Stimulated activated CD4-positive, alpha-beta T cell treated with anti-CD3 and anti-CD28 coated beads, TNF-alpha, amount 100 ng/mL, for 24 hours (primary cell): ENCODE data around the gene C1orf52.

ENCODE experiments used
- DNase-seq, 3 experiments: peaks; one replicate each; pipeline ENCODE4 v3.0.0-alpha.2; 2020; ENCODE audit warnings: low read depth in 3 of 3

The C1orf52 gene

DNA sequence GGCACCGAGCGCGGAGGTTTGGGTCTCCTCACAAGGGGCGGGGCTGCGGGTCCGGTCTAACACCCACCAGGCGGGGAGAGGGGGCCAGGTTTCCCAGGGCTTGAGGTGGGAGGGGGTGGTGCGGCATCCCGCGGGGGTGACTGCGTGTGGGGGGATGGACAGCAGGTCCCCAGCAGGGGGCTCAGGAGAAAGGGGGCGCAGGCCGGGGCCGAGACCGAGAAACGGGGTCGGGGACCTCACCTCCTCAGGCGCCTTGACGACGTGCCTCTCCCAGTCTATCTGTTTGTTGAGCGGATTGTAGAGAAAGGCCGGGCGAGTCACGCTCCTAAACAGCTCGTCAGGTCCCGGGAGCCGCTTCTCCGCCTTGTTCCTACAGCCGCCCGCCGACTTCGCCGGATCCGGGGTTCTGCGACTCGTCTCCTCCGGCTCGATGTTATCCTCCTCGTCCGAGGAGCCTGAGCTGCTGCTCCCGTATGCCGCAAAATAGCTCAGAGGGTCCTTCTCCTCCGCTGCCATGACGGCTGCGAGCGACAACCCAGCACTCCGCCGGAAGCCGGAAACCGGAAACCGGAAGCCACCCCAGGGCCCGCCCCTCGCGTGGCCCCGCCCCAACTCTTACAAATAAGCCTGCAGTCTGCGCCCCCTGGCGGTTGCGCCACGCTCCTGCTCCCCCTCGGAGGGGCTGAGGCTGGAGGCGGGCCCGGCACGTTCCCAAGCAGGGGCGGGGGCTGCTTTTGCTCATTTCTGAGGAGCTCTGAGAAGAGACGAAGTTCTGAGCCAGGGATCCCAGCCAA lies at the start of gene C1orf52:
Gene C1orf52 (minus strand): TSS at position 545 of the 794 bp plus-strand sequence. CDS start 29 bp downstream, at position 516.
- DNase-seq, result peak; percentile 91 to 97 (median 97)

DNA sequence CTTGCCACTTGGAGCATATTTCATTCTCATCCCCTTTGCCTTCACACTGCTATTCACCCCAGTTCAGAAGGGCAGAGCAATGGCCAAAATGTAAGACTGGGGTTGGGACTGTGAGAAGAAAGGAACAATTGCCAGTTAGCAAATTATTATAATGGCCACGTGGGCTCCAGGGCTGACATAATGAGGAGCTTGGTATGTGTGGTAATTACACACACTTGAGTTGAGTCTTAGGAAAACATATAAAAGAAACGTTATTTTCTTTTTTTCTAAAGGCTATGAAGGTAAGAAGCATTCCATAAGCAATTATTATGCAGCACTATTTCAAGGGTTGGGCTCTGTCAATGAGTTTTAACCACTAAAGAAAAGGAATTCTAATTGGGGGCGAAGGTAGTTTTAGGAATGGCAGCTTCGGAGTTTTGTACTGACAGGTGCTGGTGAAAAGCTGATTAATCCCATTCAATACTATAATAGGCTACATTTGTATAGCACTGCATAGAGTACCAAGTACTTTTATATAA lies 49.4 kb upstream of the C1orf52 start:
- DNase-seq, result no peak

DNA sequence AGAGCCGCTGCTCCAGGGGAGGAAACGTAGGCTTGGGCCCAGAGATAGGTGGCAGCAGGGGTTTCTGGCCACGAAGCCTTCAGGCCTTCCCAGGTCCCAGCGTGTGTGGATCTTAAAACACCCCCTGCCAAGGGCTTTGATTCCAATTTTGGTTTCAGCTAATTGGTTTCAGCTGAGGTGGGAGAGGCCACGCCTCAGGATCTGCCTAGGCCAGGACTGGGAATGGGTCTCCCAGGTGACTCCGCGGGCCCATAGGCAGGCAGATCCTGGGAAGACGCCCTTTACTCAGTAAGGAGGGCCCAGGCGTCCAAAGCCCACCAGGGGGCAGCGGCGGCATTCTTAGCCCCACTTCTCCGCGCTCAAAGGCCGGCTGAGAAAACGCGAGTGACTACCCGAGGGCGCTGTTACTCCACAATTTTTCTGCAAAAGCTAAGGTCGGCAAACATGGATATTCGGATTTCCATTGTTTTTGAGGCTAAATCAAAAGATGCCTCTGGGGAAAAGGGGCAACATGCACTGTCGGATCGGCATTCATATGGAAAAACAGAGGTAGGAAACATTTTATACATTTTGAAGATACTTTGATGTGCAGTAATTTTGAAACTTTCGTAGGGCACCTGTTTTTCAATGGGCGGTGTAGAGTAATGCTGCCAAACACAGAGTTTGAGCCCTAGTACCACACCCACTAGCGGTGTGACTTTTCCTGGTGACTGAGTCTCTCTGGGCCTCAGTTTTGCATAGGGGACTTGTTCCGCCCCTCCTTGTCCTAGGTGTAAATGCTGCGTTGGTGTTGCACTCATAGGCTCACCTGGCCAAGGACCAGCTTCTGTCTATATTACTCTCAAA lies 48.7 kb upstream of the C1orf52 start:
- DNase-seq, result peak; percentile 31 to 64 (median 44)

DNA sequence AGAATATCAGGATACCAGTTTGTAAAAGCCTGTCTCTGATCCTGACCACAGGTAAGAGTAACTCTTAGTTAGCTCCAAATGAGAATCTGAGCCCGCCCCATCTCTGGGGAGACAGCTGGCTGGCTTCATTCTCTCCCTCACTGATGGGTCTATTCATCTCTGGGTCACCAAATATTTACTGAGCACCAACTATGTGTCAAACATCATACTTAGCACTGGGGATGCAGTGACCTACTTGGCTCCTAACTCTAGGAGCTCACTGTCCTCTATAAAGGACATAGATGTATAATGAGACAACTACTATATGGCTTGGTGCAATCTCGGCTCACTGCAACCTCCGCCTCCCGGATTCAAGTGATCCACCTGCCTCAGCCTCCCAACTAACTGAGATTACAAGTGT lies 46.8 kb upstream of the C1orf52 start:
- no peak for DNase-seq

DNA sequence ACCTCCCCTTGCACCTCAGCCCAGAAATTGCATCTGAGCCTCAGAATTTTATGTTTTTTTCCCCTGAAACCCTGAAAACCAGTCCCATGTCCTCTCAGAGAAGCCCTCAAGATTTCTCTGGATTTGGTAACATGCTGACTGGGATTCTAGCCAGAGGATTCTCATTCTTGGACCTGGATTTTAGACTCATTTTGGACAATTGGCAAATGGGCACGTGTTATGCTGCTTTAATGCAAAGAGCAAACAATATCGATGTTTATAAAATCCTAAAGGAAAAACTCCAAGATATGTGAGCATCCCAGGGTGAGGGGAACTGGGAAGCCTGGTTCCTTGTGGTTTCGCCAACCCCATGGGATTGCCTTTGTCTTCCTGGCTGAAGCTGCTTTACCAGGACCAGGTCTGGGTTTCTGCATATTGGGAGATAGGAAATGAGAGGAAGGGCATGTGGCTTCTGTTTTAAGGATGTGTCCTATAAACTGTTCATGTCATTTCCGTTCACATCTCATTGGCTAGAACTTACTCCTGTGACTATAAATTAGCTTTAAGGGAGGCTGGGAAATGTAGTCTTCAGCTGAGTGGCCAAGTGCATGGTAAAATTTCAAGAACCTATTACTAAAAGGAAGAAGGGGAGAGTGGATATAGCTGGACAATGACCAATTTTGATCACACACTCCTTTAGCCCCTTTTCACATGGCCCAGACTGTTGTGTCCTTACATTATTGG lies 44.1 kb upstream of the C1orf52 start:
- no peak for DNase-seq

DNA sequence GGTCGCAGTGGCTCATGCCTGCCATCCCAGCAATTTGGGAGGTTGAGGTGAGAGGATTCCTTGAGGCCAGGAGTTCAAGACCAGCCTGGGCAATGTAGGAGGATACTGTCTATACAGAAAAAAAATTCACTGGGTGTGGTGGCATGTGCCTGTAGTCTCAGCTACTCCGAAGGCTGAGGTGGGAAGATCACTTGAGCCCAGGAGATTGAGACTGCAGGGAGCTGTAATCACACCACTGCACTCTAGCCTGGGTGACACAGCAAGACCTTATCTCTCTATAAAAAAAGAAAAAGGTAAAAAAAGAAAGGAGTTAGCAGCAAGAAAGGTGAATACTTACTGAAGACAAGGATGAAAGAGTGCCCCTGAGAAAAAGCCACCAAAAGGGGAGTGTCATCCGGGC lies 40.7 kb upstream of the C1orf52 start:
- DNase-seq, result no peak

DNA sequence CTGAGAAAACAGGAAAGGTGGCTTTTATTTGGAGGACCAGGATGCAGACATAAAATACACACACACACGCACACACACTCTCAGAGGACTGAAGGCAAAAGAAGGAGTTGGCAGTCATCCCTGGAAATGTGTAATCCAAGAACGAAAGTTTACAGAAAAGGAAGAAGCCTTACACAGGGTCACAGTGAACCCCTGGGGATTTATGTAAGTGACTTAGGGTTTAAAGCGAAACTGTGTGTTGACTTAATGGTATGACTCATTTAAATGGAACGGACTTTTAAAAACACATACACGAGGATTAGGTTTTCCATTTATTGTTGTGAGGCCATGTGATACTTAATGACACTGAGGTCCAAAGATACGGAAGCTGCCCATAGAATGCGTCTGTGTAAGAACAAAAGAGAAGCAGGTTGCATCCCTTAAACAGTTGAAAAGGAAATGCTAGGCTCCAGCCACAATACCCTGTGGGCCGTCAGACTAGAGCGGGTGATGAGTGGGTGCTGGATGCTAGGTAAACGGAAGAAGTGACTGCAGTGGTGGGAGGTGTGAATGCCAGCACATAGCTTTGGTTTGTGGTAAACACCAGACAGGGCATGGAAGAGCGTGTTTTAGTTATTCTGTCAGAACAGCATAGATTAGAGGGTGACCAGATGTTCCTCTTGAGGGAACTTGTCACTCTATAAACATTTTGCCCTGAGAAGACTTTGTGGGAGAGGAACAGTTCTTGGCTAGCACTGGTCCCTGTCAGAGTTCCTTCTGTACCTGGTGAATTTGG lies 38.6 kb upstream of the C1orf52 start:
- DNase-seq, result peak; percentile 45 to 72 (median 71)

DNA sequence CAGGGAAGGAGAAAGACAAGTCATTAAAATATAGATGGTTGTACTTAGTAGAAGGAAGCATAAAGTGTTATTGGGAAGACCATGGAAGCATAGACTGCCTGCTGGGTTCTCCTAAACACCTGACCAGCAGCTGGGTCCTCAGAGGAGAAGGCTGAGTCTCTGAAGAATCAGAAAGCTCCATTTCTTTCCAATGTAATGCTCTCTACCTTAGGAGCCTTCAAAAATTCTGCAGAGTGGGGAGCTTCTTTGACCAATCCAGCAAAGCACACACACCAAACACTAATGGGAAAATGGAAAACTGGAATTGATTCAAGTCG lies 38.0 kb upstream of the C1orf52 start:
- DNase-seq, result no peak

DNA sequence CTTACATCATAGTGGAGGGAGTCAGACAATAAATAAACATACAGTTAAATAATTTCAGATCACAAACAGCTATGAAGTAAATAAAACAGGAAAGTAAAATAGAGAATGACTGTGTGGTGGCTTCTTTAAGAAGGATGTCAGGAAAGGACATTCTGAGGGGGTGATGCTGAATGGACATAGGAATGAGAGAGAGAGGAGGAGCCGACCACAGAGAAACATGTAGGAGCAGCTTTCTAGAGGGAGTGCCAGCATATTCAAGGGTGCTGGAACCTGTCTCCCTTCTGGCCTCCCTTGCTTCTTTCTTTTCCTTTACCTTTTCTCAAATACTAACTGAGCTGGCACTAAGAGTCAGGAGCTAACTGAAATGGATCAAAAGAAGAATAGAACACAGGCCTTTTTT lies 37.5 kb upstream of the C1orf52 start:
- no peak for DNase-seq

DNA sequence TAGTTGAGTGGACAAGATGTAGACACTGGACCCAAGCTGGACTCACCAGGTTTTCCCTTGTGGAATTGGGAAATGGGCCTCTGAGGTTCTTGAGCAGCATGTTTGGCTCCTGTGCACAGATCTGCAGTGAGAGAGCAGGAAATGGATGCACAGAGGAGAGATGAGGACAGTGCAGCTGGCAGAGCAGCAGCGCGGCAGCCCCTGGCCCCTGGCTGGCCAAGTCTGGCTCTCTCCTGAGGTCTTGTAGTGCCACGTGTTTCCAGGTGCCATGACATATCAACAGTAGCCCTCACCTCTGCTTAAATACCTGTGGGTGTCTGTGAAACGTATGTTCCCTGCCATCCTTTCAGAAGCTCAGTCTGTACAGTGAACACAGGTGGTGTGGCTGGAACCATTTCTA lies 36.2 kb upstream of the C1orf52 start:
- DNase-seq, result no peak

DNA sequence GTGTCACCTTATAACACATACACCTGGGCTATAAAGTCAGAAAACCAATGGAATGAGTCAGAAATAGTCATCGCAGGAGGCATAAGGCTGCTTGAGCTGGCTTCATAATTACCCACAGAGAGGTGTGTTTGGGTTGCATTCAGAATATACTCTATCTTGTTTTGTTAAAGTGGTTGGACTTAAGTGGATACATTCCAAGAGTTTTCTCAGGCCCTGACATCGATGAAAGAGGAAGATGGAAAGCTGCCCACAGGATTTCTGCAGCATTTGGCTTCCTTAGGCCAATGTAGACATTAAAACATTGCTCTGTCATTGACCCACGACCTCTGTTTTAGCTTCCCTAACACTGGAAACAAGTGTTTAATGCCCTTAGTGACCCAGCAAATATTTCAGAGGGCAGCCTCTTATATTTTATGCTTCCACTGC lies 35.6 kb upstream of the C1orf52 start:
- DNase-seq, result no peak

DNA sequence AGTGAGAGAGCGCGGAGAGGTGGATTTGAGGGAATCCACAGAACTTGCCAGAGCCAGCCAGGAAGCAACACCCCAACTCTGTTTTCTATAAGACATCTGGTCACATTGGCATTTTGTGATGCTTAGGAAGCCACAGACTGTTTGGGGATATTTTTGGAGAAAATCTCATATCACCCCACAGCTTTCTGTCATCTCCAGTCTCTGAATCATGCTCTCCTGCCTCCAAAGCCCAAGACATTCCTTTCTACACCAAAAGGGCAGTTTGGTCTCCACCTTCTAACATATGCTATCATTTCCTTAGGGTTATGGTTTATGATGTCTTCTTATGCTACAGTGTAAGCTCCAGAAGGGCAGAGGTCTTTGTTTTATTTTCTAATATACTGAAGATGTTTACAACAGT lies 31.4 kb upstream of the C1orf52 start:
- no peak for DNase-seq

DNA sequence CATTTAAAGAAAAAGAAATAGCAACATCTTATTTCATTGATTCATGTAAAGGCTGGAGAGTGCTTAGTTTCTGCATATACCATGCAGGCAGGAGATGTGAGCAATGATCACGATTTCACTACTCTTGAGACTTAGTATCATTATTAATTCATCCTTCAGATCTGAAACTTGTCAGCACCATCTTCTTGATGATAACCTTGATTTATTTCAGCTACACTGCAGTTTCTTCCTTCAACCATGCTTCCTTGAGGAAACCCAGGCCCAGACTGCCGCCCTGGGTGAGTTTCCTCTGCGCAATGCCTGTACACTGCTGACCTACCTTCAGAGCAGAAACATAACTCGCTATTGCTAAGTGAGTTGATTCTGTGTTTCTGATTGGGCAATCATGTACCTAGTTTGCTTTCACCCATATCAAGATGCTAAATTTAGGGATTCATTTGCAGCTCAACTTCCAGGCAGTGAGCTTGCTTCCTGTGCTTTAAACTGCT lies 30.4 kb upstream of the C1orf52 start:
- DNase-seq, result no peak

DNA sequence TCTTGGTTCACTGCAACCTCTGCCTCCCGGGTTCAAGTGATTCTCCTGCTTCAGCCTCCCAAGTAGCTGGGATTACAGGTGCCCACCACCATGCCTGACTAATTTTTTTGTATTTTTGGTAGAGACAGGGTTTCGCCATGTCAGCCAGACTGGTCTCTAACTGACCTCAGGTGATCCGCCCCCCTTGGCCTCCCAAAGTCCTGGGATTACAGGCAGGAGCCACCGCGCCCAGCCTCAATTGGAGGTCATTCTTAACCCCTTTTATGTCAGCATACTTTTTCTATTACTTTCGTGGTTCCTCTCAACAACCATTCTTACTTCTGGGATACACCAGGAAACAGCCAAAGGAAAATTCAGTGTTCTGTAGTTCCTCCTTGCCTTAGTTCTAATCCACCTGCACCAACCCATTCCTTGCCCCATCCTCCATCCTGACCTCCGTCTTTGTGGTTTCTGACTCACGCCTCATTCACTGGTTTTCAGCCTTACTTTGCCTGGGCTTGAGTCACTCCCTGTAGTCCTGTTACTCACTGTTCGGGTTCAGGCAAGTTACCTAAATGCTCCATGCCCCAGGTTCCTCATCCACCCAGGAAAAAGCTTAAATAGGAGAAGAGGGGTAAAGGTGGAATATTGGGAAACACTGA lies 29.9 kb upstream of the C1orf52 start:
- DNase-seq, result no peak

DNA sequence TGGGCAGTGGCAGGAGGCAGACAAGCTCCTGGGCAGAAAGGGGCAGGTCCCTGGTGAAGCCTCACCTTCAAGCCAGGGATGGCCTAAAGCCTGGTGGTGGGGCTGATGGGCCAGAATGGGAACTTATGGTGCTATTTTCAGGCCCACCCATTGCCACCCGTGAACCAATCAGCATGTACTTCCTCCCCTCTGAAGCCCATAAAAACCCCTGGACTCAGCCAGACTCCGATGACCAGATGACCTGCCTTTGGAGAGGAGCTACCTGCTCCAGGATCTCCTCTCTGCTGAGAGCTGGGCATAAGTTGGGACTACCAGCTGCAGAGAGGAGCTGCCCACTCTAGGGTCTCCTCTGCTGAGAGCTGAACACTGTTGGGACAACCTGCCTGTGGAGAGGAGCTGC lies 24.7 kb upstream of the C1orf52 start:
- DNase-seq, result no peak

DNA sequence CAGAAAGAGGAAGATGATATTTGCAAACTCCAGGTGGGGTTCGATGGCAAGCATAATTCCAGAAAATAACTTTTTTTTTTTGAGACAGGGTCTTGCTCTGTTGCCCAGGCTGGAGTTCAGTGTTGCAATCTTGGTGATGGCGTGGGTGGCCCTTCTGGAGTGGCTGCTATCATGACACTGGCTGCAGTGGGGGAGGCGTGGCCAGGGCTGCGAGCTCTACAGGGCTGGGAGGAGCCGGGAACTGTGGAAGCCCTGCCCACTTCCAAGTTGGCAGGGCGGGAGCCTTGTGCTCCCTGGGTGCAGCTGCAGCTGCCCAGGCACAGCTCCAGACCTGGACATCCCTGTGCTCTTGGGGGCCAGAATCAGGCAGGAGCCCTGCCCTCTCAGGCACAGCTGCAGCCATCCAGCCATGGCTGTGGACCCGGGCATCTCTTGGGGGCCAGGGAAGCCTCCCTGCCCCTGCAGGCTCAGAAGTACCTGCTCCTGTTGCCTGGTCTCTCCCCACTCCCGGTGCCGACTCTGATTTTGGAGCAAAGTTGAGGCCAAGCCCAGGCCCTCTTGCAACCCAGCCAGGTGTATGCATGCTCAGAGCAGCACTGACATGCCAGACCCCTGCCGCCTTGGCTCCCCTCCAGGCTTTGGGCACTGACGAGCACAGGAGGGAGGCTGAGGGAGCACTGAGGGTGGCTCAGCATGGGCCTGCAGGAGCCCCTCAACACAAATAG lies 24.2 kb upstream of the C1orf52 start:
- no peak for DNase-seq

DNA sequence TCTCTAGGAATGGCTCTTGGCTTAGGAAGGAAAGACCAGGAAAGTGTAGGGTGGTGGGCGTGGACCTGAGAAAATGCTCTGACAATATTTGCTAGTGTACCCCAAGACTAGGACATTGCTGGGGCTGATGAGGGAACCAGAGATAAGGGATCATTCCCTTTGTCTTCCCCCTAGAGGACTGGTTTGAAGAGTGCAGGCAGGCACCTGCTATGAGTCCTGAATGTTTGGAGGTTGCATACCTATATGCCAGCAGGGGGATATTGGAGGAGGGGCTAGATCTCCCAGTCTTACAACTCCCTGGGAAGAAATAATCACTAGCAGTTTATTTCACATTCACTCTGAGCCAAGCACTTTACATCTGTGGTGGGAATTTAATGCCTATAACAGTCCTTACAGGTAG lies 23.0 kb upstream of the C1orf52 start:
- no peak for DNase-seq

DNA sequence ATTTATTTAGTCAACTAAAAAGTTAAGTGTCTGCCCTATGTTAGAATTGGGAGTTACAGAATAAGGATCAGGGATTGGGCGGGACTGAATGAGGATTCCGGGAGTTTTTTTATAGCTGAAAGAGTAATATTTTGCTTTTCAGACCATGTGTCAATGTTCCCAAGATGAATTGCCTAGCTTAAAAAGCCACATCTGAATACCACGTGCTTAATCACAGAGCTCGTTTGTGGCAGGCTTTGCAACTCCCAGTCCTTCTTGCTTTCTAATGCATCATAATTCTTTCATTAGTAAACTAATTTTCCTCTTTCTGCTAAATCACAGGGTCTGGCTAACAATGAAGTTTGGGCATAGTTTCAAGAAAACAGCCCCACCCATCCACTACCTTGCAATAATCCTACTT lies 21.2 kb upstream of the C1orf52 start:
- DNase-seq, result no peak

DNA sequence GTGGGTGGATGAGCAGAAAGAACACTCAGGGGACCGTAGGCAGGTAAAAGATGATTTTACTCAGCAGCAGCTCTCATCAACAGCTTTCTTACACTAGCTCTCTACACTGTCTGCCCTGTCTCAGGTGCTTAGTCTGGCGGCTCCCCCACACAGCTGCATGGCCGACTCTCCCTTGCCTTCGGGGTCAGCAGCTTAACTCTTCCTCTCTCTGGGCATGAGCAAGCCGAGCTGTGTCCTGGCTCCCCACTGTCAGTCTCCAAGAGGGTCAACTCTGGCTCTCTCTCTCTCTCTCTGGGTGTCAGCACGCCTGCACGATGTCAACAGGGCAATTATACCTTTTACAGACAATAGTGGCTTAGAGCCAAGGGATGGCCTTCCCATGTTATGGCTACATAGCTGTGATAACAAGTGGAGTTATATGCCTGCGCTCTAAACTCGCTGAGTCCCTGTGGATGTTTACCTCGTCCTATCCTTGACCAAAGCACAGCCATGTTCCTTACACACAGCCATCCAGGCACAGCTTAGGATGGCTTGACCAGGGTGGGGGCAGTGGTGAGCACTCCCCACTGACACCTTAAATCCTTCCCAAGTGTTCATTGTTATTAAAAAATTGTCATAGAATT lies 20.1 kb upstream of the C1orf52 start:
- DNase-seq, result no peak
